CD4-positive, alpha-beta memory T cell (primary cell): ENCODE data around the gene MYO1C. TPM values are rescaled to one million over a fixed set of nuclear protein-coding genes. Genes with fewer than 3 reads are reported as not detected.
"Not testable (repeated sequence)": the region's sequence is repeated elsewhere in the genome, so short reads cannot be mapped to it uniquely, and the experiment has no call there.

Experiments
- CTCF ChIA-PET: fragments of 350-600 bp; sonication (Branson Sonifier 250); formaldehyde crosslinking; loops from one replicate; lab custom pipeline; 2021; ENCODE audit warnings: inconsistent platforms; ENCODE audit not compliant: partially characterized antibody; lab: Charles Lee
- POLR2A ChIA-PET: fragments of 350-600 bp; sonication (Branson Sonifier 250); formaldehyde crosslinking; loops from one replicate; lab custom pipeline; 2021; ENCODE audit not compliant: partially characterized antibody; lab: Charles Lee
- DNase-seq, 5 donors: peaks; one replicate each; pipeline versions ENCODE4 v3.0.0 to v3.0.0-alpha.2; 2020 to 2022; ENCODE audit warnings: mixed read lengths in 1 of 5
- H3K27ac ChIP-seq: one replicate; pipeline ENCODE4 v1.7.0; 2013; ENCODE audit warnings: low read depth, low read length
- H3K27me3 ChIP-seq: 2 replicates; pipeline ENCODE4 v1.7.0; 2013; ENCODE audit warnings: mild to moderate bottlenecking, low read length, moderate library complexity; ENCODE audit not compliant: insufficient read depth
- H3K36me3 ChIP-seq: 2 replicates; pipeline ENCODE4 v1.7.0; 2013; ENCODE audit warnings: mild to moderate bottlenecking, low read length, moderate library complexity; ENCODE audit not compliant: insufficient read depth
- H3K4me1 ChIP-seq: 2 replicates; pipeline ENCODE4 v1.7.0; 2013; ENCODE audit warnings: mild to moderate bottlenecking, low read length, moderate library complexity; ENCODE audit not compliant: insufficient read depth
- H3K4me3 ChIP-seq, 2 donors: one replicate each; pipeline ENCODE4 v1.7.0; 2013; ENCODE audit warnings: low read length in 2 of 2, mild to moderate bottlenecking in 1 of 2
- H3K9me3 ChIP-seq, 2 donors: one replicate each; pipeline ENCODE4 v1.7.0; 2013; ENCODE audit warnings: low read length in 2 of 2, control low read depth in 1 of 2; ENCODE audit not compliant: control insufficient read depth in 1 of 2
- H3K27ac Mint-ChIP-seq, 7 donors: one replicate each; pipeline ENCODE4 v1.8.0; 2020 to 2021; ENCODE audit warnings: mixed read lengths in 7 of 7, mild to moderate bottlenecking in 6 of 7, inconsistent platforms in 3 of 7, moderate library complexity in 3 of 7
- H3K27me3 Mint-ChIP-seq, 2 donors: one replicate each; pipeline ENCODE4 v1.8.0; 2020 to 2021; ENCODE audit warnings: mixed read lengths in 2 of 2
- H3K36me3 Mint-ChIP-seq, 2 donors: one replicate each; pipeline ENCODE4 v1.8.0; 2020 to 2021; ENCODE audit warnings: mixed read lengths in 2 of 2, inconsistent platforms in 1 of 2, mild to moderate bottlenecking in 1 of 2
- H3K4me1 Mint-ChIP-seq, 4 donors: one replicate each; pipeline ENCODE4 v1.8.0; 2020 to 2021; ENCODE audit warnings: mixed read lengths in 4 of 4, mild to moderate bottlenecking in 1 of 4
- H3K4me3 Mint-ChIP-seq, 8 donors: one replicate each; pipeline ENCODE4 v1.8.0; 2020 to 2021; ENCODE audit warnings: mixed read lengths in 8 of 8, mild to moderate bottlenecking in 7 of 8, moderate library complexity in 6 of 8, inconsistent platforms in 3 of 8
- H3K9me3 Mint-ChIP-seq, 8 donors: one replicate each; pipeline ENCODE4 v1.8.0; 2020 to 2021; ENCODE audit warnings: mixed read lengths in 8 of 8, mild to moderate bottlenecking in 5 of 8, inconsistent platforms in 3 of 8, moderate library complexity in 1 of 8
- intact Hi-C: fragments of 100-400 bp; cut with micrococcal nuclease; formaldehyde crosslinking; loops from one replicate; pipeline ENCODE4 v1.15.1; 2023
- polyA plus RNA-seq, 2 donors: library from polyadenylated mRNA; unstranded; fragments of 300-500 nt; fragmentation: Illumina TruSeq; gene quantifications; one replicate each; pipeline ENCODE4 v1.2.3, GENCODE V29; 2021
- total RNA-seq, 2 experiments: library from RNA; stranded (reverse); gene quantifications; one replicate each; pipeline ENCODE4 v1.2.3, GENCODE V29; 2021

The MYO1C gene
- total and polyA plus RNA-seq, 4 experiments from 2014 or later = 6.3 to 31.1 (median 24.8) TPM

- H3K9me3 ChIP-seq = no peaks in the 10 kb centered on the region
- H3K4me1 ChIP-seq = peaks cover 39% of the 10 kb centered on the region
- no peaks in the 10 kb centered on the region for H3K27me3 ChIP-seq
- peak overlapping the region; percentile 88 to 96 (median 93) for H3K4me3 Mint-ChIP-seq
- H3K36me3 ChIP-seq = no peaks in the 10 kb centered on the region
- ChIA-PET POLR2A (interaction anchor here (0.7 to 4.7 kb wide), 10 partner anchors 29 to 194 kb away, joined by 3 to 52 read pairs (median 4); partner anchors contain the start of genes INPP5K, RILP and YWHAE), CTCF (interaction anchor here (0.7 to 1.0 kb wide), 2 partner anchors 60 to 90 kb away, joined by 4 to 6 read pairs; partner anchors contain the start of gene INPP5K)
- H3K9me3 Mint-ChIP-seq = no peaks in the 10 kb centered on the region
- peak overlapping the region; percentile 80 to 96 (median 95) for H3K27ac Mint-ChIP-seq
- H3K36me3 Mint-ChIP-seq = peaks cover 0 to 24% of the 10 kb centered on the region in 2 donors
- H3K27me3 Mint-ChIP-seq = peaks cover 0 to 2% of the 10 kb centered on the region in 2 donors
- peak; percentile 18 to 60 (median 28) for DNase-seq
- peak overlapping the region; percentile 94 for H3K27ac ChIP-seq
- intact Hi-C loops = loop anchor here (5.0 kb wide), 1 partner anchor 172 kb away; the partner anchor contains the start of gene SLC43A2
- peak overlapping the region; percentile 81 to 92 for H3K4me3 ChIP-seq
- peaks cover 27 to 64% (median 44%) of the 10 kb centered on the region in 4 donors for H3K4me1 Mint-ChIP-seq
Measured at GRCh38 chr17:1455291-1455796, 37.1 kb downstream of the MYO1C start.

GRCh38 chr17:1454541-1454940, 37.9 kb downstream of the MYO1C start:
- CTCF ChIA-PET = interaction anchor here (1.2 to 1.6 kb wide), 3 partner anchors 89 to 193 kb away, joined by 3 to 4 read pairs (median 4); no protein-coding TSS in a partner anchor
- POLR2A ChIA-PET = interaction anchor here (0.6 to 4.7 kb wide), 4 partner anchors 10 to 62 kb away, joined by 3 to 52 read pairs (median 22); partner anchors contain the start of gene INPP5K
- H3K4me3 Mint-ChIP-seq = peak overlapping the region; percentile 88 to 96 (median 93)
- peaks cover 0 to 2% of the 10 kb centered on the region in 2 donors for H3K27me3 Mint-ChIP-seq
- H3K36me3 ChIP-seq = no peaks in the 10 kb centered on the region
- peak overlapping the region; percentile 1 to 96 (median 87) for H3K27ac Mint-ChIP-seq
- peak overlapping the region; percentile 94 for H3K27ac ChIP-seq
- peaks cover 0 to 24% of the 10 kb centered on the region in 2 donors for H3K36me3 Mint-ChIP-seq
- intact Hi-C loops = no loop called here
- H3K9me3 Mint-ChIP-seq = no peaks in the 10 kb centered on the region
- no peaks in the 10 kb centered on the region for H3K9me3 ChIP-seq
- H3K4me3 ChIP-seq = peak overlapping the region; percentile 36 to 92
- no peaks in the 10 kb centered on the region for H3K27me3 ChIP-seq
- H3K4me1 ChIP-seq = peaks cover 34% of the 10 kb centered on the region
- DNase-seq = no peak
- peaks cover 23 to 61% (median 41%) of the 10 kb centered on the region in 4 donors for H3K4me1 Mint-ChIP-seq

- peaks cover 43% of the 10 kb centered on the region for H3K4me1 ChIP-seq
- H3K4me3 ChIP-seq, intact Hi-C loops, H3K9me3 ChIP-seq, H3K36me3 ChIP-seq, H3K9me3 Mint-ChIP-seq, H3K27me3 ChIP-seq, DNase-seq, H3K27ac ChIP-seq, H3K27me3 Mint-ChIP-seq: not testable (repeated sequence)
- POLR2A ChIA-PET = interaction anchor here (4.5 kb wide), 1 partner anchor 63 kb away, joined by 52 read pairs; the partner anchor contains the start of gene INPP5K
- H3K4me1 Mint-ChIP-seq = peaks cover 30 to 69% (median 50%) of the 10 kb centered on the region in 4 donors
- CTCF ChIA-PET = interaction anchor here (1.2 to 1.6 kb wide), 4 partner anchors 36 to 194 kb away, joined by 3 to 4 read pairs (median 4); no protein-coding TSS in a partner anchor
- peak overlapping the region in 6 of 7 donors; percentile 9 to 80 (median 60) for H3K27ac Mint-ChIP-seq
- peaks cover 4 to 31% of the 10 kb centered on the region in 2 donors for H3K36me3 Mint-ChIP-seq
- H3K4me3 Mint-ChIP-seq = peak overlapping the region; percentile 32 to 77 (median 55)
Measured at GRCh38 chr17:1453694-1454093, 38.8 kb downstream of the MYO1C start.

GRCh38 chr17:1452836-1453235, 39.6 kb downstream of the MYO1C start:
- H3K4me1 Mint-ChIP-seq = peaks cover 34 to 77% (median 52%) of the 10 kb centered on the region in 4 donors
- peak overlapping the region in 6 of 7 donors; percentile 12 to 64 (median 42) for H3K27ac Mint-ChIP-seq
- H3K27me3 Mint-ChIP-seq = peaks cover 0 to 2% of the 10 kb centered on the region in 2 donors

GRCh38 chr17:1450261-1450660, 42.2 kb downstream of the MYO1C start:
- H3K27ac Mint-ChIP-seq, H3K4me3 Mint-ChIP-seq, DNase-seq, H3K9me3 Mint-ChIP-seq, H3K4me3 ChIP-seq, H3K27ac ChIP-seq, H3K9me3 ChIP-seq, H3K36me3 ChIP-seq, H3K27me3 ChIP-seq, intact Hi-C loops, H3K27me3 Mint-ChIP-seq: not testable (repeated sequence)
- H3K4me1 ChIP-seq = peaks cover 54% of the 10 kb centered on the region
- CTCF ChIA-PET = interaction anchor here (0.6 to 3.3 kb wide), 3 partner anchors 30 to 65 kb away, joined by 3 to 12 read pairs (median 5); partner anchors contain the start of gene INPP5K
- Mint-ChIP-seq H3K36me3 (peaks cover 8 to 35% of the 10 kb centered on the region in 2 donors), H3K4me1 (peaks cover 38 to 86% (median 60%) of the 10 kb centered on the region in 4 donors)
- POLR2A ChIA-PET = interaction anchor here (1.5 kb wide), 1 partner anchor 66 kb away, joined by 5 read pairs; the partner anchor contains the start of gene INPP5K

More at GRCh38 chr17:1452836-1453235, 39.6 kb downstream of the MYO1C start:
- Histone ChIP-seq H3K4me1 (peaks cover 45% of the 10 kb centered on the region), H3K9me3 (no peaks in the 10 kb centered on the region), H3K27ac (no peak overlapping the region), H3K4me3 (no peak overlapping the region), H3K36me3 (no peaks in the 10 kb centered on the region), H3K27me3 (no peaks in the 10 kb centered on the region)
- CTCF ChIA-PET = interaction anchor here (1.3 to 1.6 kb wide), 2 partner anchors 37 to 178 kb away, joined by 3 read pairs; no protein-coding TSS in a partner anchor
- Mint-ChIP-seq H3K36me3 (peaks cover 4 to 31% of the 10 kb centered on the region in 2 donors), H3K4me3 (peak overlapping the region in 2 of 8 donors; percentile 51 to 69), H3K9me3 (no peaks in the 10 kb centered on the region)
- POLR2A ChIA-PET = interaction anchor here (0.6 to 4.5 kb wide), 3 partner anchors 53 to 83 kb away, joined by 3 to 52 read pairs (median 3); partner anchors contain the start of genes INPP5K and YWHAE
- DNase-seq = no peak
- intact Hi-C loops = no loop called here

- ChIA-PET POLR2A (interaction anchor here (1.1 to 1.5 kb wide), 2 partner anchors 11 to 67 kb away, joined by 3 to 5 read pairs; partner anchors contain the start of gene INPP5K), CTCF (interaction anchor here (1.2 to 3.3 kb wide), 2 partner anchors 13 to 66 kb away, joined by 3 to 12 read pairs; partner anchors contain the start of gene INPP5K)
- H3K27ac Mint-ChIP-seq = peak overlapping the region in 3 of 7 donors; percentile 32 to 84 (median 52)
- peaks cover 34 to 83% (median 55%) of the 10 kb centered on the region in 4 donors for H3K4me1 Mint-ChIP-seq
- H3K27ac ChIP-seq = no peak overlapping the region
- peaks cover 4% of the 10 kb centered on the region for H3K36me3 ChIP-seq
- no peak for DNase-seq
- no peaks in the 10 kb centered on the region for H3K27me3 ChIP-seq
- H3K4me3 Mint-ChIP-seq = no peak overlapping the region
- H3K4me3 ChIP-seq = no peak overlapping the region
- H3K36me3 Mint-ChIP-seq = peaks cover 8 to 29% of the 10 kb centered on the region in 2 donors
- no peaks in the 10 kb centered on the region for H3K9me3 Mint-ChIP-seq
- H3K4me1 ChIP-seq = peaks cover 47% of the 10 kb centered on the region
- H3K9me3 ChIP-seq = no peaks in the 10 kb centered on the region
- H3K27me3 Mint-ChIP-seq = no peaks in the 10 kb centered on the region
- intact Hi-C loops = no loop called here
Measured at GRCh38 chr17:1449412-1449967, 43.0 kb downstream of the MYO1C start.
